HG02588 (cell line): ENCODE measurements around the gene PPP6R3.

ENCODE experiments used
- ATAC-seq: cut with Tn5 transposase; IDR thresholded peaks from one replicate; pipeline ENCODE4 v1.9.1; 2021; ENCODE audit warnings: mild to moderate bottlenecking, moderate library complexity; ENCODE audit not compliant: unreplicated experiment

Gene PPP6R3

GRCh38 chr11:68661697-68662603 lies 201.4 kb downstream of the PPP6R3 start:
- ATAC-seq, result no peak

- no peak for ATAC-seq
Observed at GRCh38 chr11:68663482-68664010, 203.0 kb downstream of the PPP6R3 start.

- ATAC-seq, result no peak
Observed at GRCh38 chr11:68664141-68664540, 203.6 kb downstream of the PPP6R3 start.

- ATAC-seq, result no peak
Observed at GRCh38 chr11:68664906-68665305, 204.4 kb downstream of the PPP6R3 start.
